T-helper 1 cell (primary cell): ENCODE measurements around the gene ITGB6.
"Not testable (repeated sequence)": the region's sequence is repeated elsewhere in the genome, so short reads cannot be mapped to it uniquely, and the experiment has no call there.

Source experiments
- DNase-seq, 5 donors: peaks; one replicate each; pipeline ENCODE4 v3.0.0-alpha.2; 2012 to 2020

The ITGB6 gene

GRCh38 chr2:160180172-160180571 lies 19.9 kb downstream of the ITGB6 start:
- no peak for DNase-seq

- DNase-seq = no peak
These were observed 24.6 kb downstream of the ITGB6 start for GRCh38 chr2:160175169-160176134.

- DNase-seq = no peak
These were observed 25.8 kb downstream of the ITGB6 start for GRCh38 chr2:160174322-160174721.

DNA sequence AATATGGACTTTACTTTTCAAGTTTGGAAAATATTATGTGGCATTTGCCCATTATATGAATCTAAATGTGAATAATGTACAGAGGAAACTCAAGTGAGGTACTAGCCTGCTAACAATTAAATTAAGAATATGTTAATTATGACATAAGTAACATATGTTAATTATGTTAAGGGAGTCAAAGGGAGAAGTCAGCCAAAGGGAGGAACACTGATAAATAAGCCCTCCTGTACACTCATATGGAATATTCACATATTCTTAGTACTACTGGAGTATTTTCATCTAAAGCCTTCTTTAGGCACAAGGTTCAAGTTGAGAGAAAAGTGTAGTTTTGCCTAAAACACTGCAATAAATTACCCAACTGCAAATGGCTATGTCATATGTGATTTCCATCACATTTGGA lies 30.1 kb downstream of the ITGB6 start:
- no peak for DNase-seq

DNA sequence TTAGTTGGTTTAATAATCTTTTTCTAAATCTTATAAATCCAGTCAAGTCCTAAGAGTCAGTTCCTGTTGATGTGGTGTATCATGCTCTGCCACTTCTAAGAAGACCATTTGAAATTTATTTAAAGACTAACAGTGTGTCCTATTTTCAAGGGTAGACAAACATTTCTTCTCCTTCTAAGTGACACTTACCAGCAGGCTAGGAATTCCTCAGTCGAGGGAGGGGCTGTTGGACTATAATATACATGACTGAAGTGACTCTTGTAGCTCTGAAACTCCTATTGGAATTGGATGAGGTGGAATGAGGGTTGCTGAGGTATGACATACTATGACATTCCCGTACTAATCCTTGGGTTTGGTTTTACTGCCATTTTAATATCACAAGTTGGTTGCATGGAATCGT lies 30.6 kb downstream of the ITGB6 start:
- DNase-seq = no peak

DNA sequence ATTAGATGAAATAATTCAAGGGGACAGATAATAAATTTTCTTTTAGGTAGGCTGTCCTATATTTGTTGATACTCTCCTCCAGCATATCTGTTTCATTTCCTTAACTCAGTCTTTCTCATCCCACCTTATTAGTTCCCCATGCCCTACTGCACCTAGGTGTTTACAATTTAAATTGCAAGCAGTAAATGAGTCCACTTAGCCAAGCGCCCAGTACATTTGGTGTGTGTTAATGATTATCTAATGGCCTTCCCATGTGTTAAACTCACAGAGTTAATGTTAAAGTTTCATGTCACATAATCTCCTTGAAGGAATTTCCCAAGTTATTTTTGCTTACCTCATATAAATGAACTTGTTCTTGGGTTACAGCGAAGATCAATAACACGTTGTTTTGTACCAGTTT lies 31.2 kb downstream of the ITGB6 start:
- no peak for DNase-seq

GRCh38 chr2:160167089-160167740 lies 32.9 kb downstream of the ITGB6 start:
- no peak for DNase-seq

- DNase-seq = no peak
These were observed 34.1 kb downstream of the ITGB6 start for GRCh38 chr2:160165996-160166395.

DNA sequence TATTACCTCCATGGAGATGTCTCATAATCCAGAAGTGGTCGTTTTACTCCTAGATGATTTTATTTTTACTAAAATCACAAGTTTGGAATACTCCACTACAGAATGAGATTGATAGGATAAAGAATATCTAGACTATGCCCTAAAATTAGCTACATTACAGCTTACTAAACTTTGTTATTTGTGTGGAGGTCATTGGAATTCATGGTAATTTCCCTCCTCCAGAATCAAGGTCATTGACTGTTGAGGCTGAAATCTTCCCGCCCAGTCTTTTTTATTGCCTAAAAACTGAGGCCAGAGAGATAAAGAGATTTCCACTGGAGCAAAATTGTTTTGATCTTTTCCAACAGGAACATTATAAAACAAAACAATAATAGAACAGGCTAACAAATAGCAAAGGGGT lies 35.0 kb downstream of the ITGB6 start:
- DNase-seq = no peak

DNA sequence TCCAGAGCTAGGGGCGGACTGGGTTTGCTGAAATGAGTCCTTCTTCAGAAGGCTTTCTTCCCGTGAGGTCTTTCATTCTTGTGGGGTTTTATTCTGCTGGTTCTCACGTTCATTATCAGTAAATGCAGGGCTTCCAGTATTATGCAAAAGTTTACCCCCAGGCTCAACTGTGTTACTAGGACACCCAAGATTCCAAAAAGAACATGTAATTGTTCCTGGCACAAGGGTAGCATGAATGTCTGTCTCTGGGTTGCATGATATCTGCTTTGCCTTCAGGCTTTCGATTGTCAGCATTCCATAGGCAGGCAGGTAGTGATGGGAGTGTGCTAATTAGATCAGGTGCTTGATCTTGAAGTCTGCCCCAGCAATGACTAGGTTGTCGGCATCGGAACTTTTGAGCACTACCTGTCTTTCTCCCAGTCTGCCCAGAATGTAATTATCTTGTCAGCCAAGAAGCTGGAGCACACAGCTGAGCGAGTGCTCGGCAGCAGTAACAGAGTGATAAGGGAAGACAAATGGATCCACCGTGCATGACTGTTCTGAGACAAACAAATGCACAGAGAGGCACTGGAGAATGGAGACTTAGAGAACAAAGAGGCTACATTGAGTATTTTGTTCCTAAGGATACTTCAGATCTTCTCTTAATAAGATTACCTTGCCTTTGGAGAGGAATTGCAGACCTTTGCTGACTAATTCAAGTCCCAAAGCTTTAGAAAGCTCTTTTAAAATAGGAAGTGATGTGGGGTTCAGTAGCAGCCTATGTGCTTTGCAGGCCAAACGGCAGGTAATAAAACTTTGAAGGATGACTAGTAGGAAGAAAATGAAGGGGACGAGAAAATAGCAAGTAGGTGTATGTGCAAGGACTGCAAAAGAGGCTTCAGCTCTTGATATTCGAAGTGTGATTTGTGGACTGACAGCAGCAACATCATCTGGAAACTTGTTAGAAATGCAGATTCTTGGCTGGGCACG lies 41.9 kb downstream of the ITGB6 start:
- no peak for DNase-seq

DNA sequence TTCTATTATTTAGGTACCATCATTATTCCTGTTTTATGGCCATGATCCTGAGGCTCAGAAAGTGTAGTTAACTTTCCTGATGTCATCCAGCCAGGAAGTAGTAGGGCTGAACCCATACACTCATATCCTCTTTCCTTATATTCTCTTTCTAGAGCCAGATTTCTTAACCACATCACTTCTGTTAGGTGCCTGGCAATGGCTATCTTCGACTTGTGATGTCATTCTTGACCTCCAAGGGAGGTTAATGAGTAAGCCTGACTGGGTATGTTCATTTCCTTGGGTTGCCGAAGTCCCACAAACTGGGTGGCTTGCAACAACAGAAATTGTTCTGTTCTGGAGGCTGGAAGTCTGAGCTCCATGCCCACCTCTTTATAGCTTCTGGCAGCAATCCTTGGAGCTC lies 43.4 kb downstream of the ITGB6 start:
- no peak for DNase-seq

DNA sequence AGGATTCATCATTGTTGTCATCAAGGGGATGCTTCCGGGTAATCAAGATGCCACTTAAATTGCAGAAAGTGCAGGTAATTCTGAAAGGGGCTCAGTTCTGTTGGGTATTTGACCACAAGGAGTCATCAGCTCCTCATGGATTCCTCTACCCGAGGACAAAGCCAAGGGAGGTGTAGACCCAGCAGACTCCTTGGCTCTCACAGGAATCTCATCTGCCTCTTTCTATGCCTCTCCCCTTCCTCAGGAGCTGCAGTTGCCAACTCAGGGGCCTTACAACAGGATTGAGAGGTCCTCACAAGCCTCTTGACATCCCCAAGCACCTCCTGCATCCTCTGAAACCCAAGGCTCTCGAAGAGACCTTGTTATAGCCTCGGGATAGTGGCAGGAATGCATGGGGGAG lies 44.0 kb downstream of the ITGB6 start:
- no peak for DNase-seq

DNA sequence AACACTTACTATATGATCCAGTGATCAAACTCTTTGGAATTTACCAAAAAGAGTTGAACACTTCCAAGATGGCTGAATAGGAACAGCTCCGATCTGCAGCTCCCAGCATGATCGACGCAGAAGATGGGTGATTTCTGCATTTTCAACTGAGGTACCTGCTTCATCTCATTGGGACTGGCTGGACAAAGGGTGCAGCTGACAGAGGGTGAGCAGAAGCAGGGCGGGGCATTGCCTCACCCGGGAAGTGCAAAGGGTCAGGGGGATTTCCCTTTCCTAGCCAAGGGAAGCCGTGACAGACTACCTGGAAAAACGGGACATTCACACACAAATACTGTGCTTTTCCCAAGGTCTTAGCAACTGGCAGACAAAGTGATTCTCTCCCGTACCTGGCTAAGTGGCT lies 51.7 kb downstream of the ITGB6 start:
- DNase-seq = not testable (repeated sequence)

DNA sequence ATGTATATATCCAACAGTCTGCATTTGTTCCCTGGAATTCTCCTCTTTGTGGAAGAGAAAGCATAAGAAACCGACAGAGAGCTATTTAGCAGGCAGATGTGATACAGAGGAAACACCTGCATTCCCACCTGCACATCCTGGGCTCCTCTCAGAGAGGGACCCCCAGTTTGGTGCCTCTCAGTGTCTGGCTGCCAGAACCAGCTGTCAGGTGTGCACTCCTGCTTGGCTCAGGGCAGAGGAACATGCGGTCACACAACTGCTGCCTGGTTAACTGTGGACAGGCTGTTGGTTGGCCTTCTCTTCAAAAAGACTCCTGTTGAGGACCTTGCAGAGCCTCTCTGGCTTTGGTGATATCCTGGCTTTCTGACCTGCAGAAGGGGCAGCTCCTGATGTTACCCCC lies 54.6 kb downstream of the ITGB6 start:
- no peak for DNase-seq

DNA sequence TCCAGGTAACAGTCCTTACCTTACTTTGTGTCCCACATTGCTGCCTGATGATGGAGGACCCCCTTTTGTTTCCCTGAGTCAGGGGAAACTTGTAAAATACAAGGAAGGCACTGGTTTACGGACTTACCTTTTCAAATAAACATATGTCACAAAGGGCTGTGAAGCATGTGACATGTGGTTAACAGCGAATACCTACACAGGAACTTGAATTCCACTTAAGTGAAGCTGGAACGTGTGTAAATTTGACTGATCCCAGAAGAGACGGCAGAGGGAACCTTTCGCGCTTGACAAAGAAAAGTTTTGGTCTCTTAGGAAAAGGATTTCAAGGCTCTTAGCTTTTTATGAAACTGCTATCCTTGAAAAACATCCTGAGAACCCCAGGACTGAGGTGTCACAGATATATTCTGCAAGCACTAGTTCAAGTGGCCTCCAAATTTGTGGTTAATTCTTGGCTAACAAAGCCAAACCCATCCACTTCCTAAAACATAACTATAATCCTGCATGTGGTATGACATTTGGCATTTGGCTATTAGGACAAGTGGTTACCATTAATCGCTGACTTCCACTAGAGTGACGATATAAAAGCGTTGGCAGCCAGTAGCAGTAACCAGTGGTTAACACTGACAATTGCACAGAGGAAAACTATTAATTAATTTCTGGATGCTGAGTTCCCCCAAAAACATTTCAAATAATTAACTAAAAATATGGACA lies 55.6 kb downstream of the ITGB6 start:
- no peak for DNase-seq

DNA sequence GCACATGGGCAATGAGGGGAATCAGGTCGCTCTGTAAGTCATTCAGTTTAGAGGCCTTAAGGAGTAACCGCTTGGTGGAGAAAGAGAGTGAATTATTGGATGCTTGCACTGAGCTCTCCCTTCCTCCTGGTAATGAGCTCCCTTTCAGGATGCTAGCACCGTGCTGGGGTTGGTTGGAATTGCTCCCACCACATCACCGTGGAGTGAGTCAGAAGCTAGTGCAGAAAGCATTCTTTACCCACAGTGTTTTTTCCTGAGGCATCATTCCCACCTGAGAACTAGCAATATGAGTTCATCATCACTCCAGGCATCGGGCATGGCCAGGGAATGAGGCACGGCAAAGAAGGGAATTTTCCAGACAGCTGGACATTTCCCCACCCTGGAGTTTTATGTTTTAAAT lies 57.6 kb downstream of the ITGB6 start:
- no peak for DNase-seq

- DNase-seq = no peak
These were observed 58.2 kb downstream of the ITGB6 start for GRCh38 chr2:160141912-160142311.

DNA sequence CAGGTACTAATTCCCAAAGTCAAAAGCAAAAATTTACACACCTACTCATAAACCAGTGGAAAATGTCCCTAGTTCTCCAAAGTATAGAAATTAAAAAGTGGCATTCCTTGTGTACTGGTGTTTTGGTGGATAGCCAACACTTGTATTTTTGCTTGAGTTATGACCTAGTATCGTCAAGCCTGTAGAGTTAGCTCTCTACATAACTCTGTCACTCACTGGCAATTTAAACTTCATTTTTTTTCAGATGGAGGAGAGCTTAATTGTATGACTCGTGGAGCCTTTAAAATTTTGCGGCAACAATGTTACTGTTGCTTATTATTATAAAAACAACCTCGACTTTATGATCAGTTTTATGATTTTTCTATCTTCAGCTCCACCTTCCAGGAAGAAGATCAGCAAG lies 58.7 kb downstream of the ITGB6 start:
- no peak for DNase-seq

GRCh38 chr2:160140471-160140870 lies 59.6 kb downstream of the ITGB6 start:
- DNase-seq = no peak

- DNase-seq = no peak
These were observed 60.1 kb downstream of the ITGB6 start for GRCh38 chr2:160139991-160140390.

DNA sequence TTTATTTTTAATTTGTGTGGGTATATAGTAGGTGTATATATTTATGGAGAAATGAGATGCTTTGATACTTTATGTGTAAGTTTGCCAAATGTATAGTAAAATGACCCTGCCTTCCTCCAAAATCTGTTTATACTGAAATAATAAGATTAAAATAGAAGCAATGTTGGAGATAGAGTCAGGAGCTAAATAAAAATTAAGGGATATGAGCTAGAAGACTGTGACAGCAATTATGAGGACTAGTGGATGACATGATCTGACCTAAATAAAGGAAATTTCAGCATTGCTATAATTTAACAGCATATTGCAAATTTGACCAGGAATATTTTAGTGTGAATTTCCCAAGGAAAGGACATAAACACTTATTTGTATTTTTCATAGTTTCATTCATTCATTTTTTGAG lies 60.7 kb downstream of the ITGB6 start:
- no peak for DNase-seq

DNA sequence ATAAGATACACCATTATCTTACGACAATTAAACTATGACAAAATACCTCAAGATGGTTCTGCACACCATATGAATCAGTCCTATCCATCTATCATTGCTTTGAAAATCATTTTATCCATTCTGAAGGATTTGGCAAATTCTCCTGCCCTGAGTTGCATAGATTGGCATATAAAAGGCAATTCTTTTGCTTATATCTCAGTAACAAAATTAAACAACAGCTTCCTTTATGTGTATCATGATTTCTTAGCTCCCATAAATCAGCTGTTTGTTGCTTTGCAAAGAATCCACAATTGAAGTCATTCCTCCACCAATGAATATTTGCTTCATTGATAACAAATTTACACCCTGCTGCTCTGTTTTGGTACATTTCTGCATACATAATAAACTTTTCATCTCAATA lies 61.7 kb downstream of the ITGB6 start:
- no peak for DNase-seq
